ENCODE results near the gene TNXB.
A peak's percentile ranks its signal among the peaks of the same experiment; 100 is the strongest.

Gene TNXB

GRCh38 chr6:32095338-32096086 is 13.6 kb downstream of the TNXB start:
- Histone ChIP-seq H3K27me3 (peaks cover 78% of the 10 kb centered on the region), H3K4me1 (no peaks in the 10 kb centered on the region), H3K4me3 (ENCODE audit: low read depth, low read length) (no peak overlapping the region), H3K9me3 (no peaks in the 10 kb centered on the region), H3K36me3 (no peaks in the 10 kb centered on the region)
- no peak for DNase-seq
- TF ChIP-seq CTCF (IDR thresholded peaks at IDR 0.05; ENCODE audit: low read depth, low read length): no peak

- no peak for DNase-seq
- TF ChIP-seq CTCF (IDR thresholded peaks at IDR 0.05; ENCODE audit: low read depth, low read length): no peak
- H3K9me3 ChIP-seq: no peaks in the 10 kb centered on the region
- H3K27me3 ChIP-seq: peaks cover 79% of the 10 kb centered on the region
- no peaks in the 10 kb centered on the region for H3K4me1 ChIP-seq
- no peak overlapping the region for H3K4me3 ChIP-seq (ENCODE audit: low read depth, low read length)
- no peaks in the 10 kb centered on the region for H3K36me3 ChIP-seq
Observed at GRCh38 chr6:32092760-32093497, 16.2 kb downstream of the TNXB start.

GRCh38 chr6:32089082-32089828 is 19.9 kb downstream of the TNXB start:
- H3K36me3 ChIP-seq: no peaks in the 10 kb centered on the region
- no peak for TF ChIP-seq CTCF (IDR thresholded peaks at IDR 0.05; ENCODE audit: low read depth, low read length)
- no peaks in the 10 kb centered on the region for H3K4me1 ChIP-seq
- H3K9me3 ChIP-seq: no peaks in the 10 kb centered on the region
- no peak for DNase-seq
- H3K27me3 ChIP-seq: peaks cover 56% of the 10 kb centered on the region
- H3K4me3 ChIP-seq (ENCODE audit: low read depth, low read length): no peak overlapping the region

- peaks cover 54% of the 10 kb centered on the region for H3K27me3 ChIP-seq
- no peaks in the 10 kb centered on the region for H3K4me1 ChIP-seq
- H3K36me3 ChIP-seq: no peaks in the 10 kb centered on the region
- H3K4me3 ChIP-seq (ENCODE audit: low read depth, low read length): no peak overlapping the region
- H3K9me3 ChIP-seq: no peaks in the 10 kb centered on the region
- TF ChIP-seq CTCF (IDR thresholded peaks at IDR 0.05; ENCODE audit: low read depth, low read length): no peak
- DNase-seq: no peak
Observed at GRCh38 chr6:32088487-32089049, 20.6 kb downstream of the TNXB start.

GRCh38 chr6:32087574-32088486 is 21.3 kb downstream of the TNXB start:
- Histone ChIP-seq H3K4me3 (ENCODE audit: low read depth, low read length) (no peak overlapping the region), H3K9me3 (no peaks in the 10 kb centered on the region), H3K36me3 (no peaks in the 10 kb centered on the region), H3K27me3 (peaks cover 47% of the 10 kb centered on the region), H3K4me1 (no peaks in the 10 kb centered on the region)
- peak; percentile 79 for DNase-seq
- peak; percentile 49 for TF ChIP-seq CTCF (IDR thresholded peaks at IDR 0.05; ENCODE audit: low read depth, low read length)
